ENCODE data around the gene NFIX. TPM values are rescaled to one million over a fixed set of nuclear protein-coding genes. Genes with fewer than 3 reads are reported as not detected.

The NFIX gene
- 3.3 to 5.4 TPM (median 3.8 TPM) in 5 replicates for total RNA-seq (2022; extraction: Qiagen RNA extraction; ENCODE audit: low read depth)

GRCh38 chr19:12994701-12995595 lies at the start of gene NFIX:
Gene NFIX (plus strand): TSS chr19:12995475. CDS start chr19:12995838, 363 bp downstream.

GRCh38 chr19:12945479-12946091 lies 49.7 kb upstream of the NFIX start, which contains the start of gene RAD23A:
Gene RAD23A (plus strand): TSS chr19:12945862. CDS start chr19:12945949, 87 bp downstream.

GRCh38 chr19:12956446-12957388 lies 38.6 kb upstream of the NFIX start, which contains the start of gene GADD45GIP1:
Gene GADD45GIP1 (minus strand): TSS chr19:12957223. CDS start chr19:12957212, 11 bp downstream.

GRCh38 chr19:12969292-12969988 lies 25.8 kb upstream of the NFIX start, which contains the start of gene DAND5:
Gene DAND5 (plus strand): TSS chr19:12969576. CDS start chr19:12969661, 85 bp downstream.

GRCh38 chr19:13102666-13103580 lies 107.6 kb downstream of the NFIX start, which contains the start of gene LYL1:
Gene LYL1 (minus strand): TSS chr19:13102858. CDS start chr19:13101171, 1,687 bp downstream.

GRCh38 chr19:13116282-13117175 lies 121.3 kb downstream of the NFIX start, which contains the start of gene TRMT1:
Gene TRMT1 (minus strand): TSS chr19:13116740. CDS start chr19:13116399, 341 bp downstream.

GRCh38 chr19:13117772-13118423 lies 122.6 kb downstream of the NFIX start, which contains the start of gene NACC1:
Gene NACC1 (plus strand): TSS chr19:13118264. CDS start chr19:13135208, 16,944 bp downstream.

Other genes with a start within 250 kb of the NFIX start
- gene BEST2, start 243.7 kb upstream of the NFIX start, total RNA-seq (2022; extraction: Qiagen RNA extraction; ENCODE audit: low read depth) = 0.05 to 0.14 TPM in 2 of 5 replicates, not detected in the others
- gene HOOK2, start 219.9 kb upstream of the NFIX start, total RNA-seq (2022; extraction: Qiagen RNA extraction; ENCODE audit: low read depth) = 8.1 to 12.5 TPM (median 9.9 TPM) in 5 replicates
- gene JUNB, start 204.0 kb upstream of the NFIX start, total RNA-seq (2022; extraction: Qiagen RNA extraction; ENCODE audit: low read depth) = 86.0 to 165 TPM (median 133 TPM) in 5 replicates
- gene PRDX2, start 193.7 kb upstream of the NFIX start, total RNA-seq (2022; extraction: Qiagen RNA extraction; ENCODE audit: low read depth) = 0.48 to 1.4 TPM (median 0.76 TPM) in 5 replicates
- gene THSD8, start 193.4 kb upstream of the NFIX start, total RNA-seq (2022; extraction: Qiagen RNA extraction; ENCODE audit: low read depth) = 0.70 to 17.2 TPM (median 12.5 TPM) in 4 of 5 replicates, not detected in the other
- gene RNASEH2A, start 188.9 kb upstream of the NFIX start, total RNA-seq (2022; extraction: Qiagen RNA extraction; ENCODE audit: low read depth) = 32.3 to 49.1 TPM (median 44.2 TPM) in 5 replicates
- gene RTBDN, start 160.9 kb upstream of the NFIX start, total RNA-seq (2022; extraction: Qiagen RNA extraction; ENCODE audit: low read depth) = 0.10 to 0.34 TPM (median 0.22 TPM) in 4 of 5 replicates, not detected in the other
- gene MAST1, start 157.0 kb upstream of the NFIX start, total RNA-seq (2022; extraction: Qiagen RNA extraction; ENCODE audit: low read depth) = 1.1 to 2.5 TPM (median 1.6 TPM) in 5 replicates
- 25.6 to 33.3 TPM (median 31.1 TPM) in 5 replicates for gene DNASE2, start 114.0 kb upstream of the NFIX start, total RNA-seq (2022; extraction: Qiagen RNA extraction; ENCODE audit: low read depth)
- gene KLF1, start 108.3 kb upstream of the NFIX start, total RNA-seq (2022; extraction: Qiagen RNA extraction; ENCODE audit: low read depth) = not detected in 5 replicates
- gene GCDH, start 104.3 kb upstream of the NFIX start, total RNA-seq (2022; extraction: Qiagen RNA extraction; ENCODE audit: low read depth) = 9.1 to 10.2 TPM (median 9.5 TPM) in 5 replicates
- 0.33 to 0.79 TPM (median 0.42 TPM) in 5 replicates for gene SYCE2, start 76.2 kb upstream of the NFIX start, total RNA-seq (2022; extraction: Qiagen RNA extraction; ENCODE audit: low read depth)
- gene FARSA, start 61.8 kb upstream of the NFIX start, total RNA-seq (2022; extraction: Qiagen RNA extraction; ENCODE audit: low read depth) = 65.9 to 84.1 TPM (median 74.6 TPM) in 5 replicates
- gene CALR, start 56.9 kb upstream of the NFIX start, total RNA-seq (2022; extraction: Qiagen RNA extraction; ENCODE audit: low read depth) = 505 to 682 TPM (median 539 TPM) in 5 replicates
- gene RAD23A, start 49.6 kb upstream of the NFIX start, total RNA-seq (2022; extraction: Qiagen RNA extraction; ENCODE audit: low read depth) = 68.9 to 85.3 TPM (median 84.8 TPM) in 5 replicates
- 33.1 to 59.6 TPM (median 54.1 TPM) in 5 replicates for gene GADD45GIP1, start 38.3 kb upstream of the NFIX start, total RNA-seq (2022; extraction: Qiagen RNA extraction; ENCODE audit: low read depth)
- not detected in 5 replicates for gene DAND5, start 25.9 kb upstream of the NFIX start, total RNA-seq (2022; extraction: Qiagen RNA extraction; ENCODE audit: low read depth)
- gene LYL1, start 107.4 kb downstream of the NFIX start, total RNA-seq (2022; extraction: Qiagen RNA extraction; ENCODE audit: low read depth) = 0.50 to 1.0 TPM (median 0.71 TPM) in 5 replicates
- 34.4 to 39.6 TPM (median 38.0 TPM) in 5 replicates for gene TRMT1, start 121.3 kb downstream of the NFIX start, total RNA-seq (2022; extraction: Qiagen RNA extraction; ENCODE audit: low read depth)
- 26.1 to 47.1 TPM (median 39.3 TPM) in 5 replicates for gene NACC1, start 122.8 kb downstream of the NFIX start, total RNA-seq (2022; extraction: Qiagen RNA extraction; ENCODE audit: low read depth)
- 40.9 to 63.2 TPM (median 59.4 TPM) in 5 replicates for gene STX10, start 154.9 kb downstream of the NFIX start, total RNA-seq (2022; extraction: Qiagen RNA extraction; ENCODE audit: low read depth)
- gene IER2, start 154.9 kb downstream of the NFIX start, total RNA-seq (2022; extraction: Qiagen RNA extraction; ENCODE audit: low read depth) = 54.6 to 90.5 TPM (median 81.4 TPM) in 5 replicates